ENCODE data around the gene BAIAP2.
"Not testable (repeated sequence)": the region's sequence is repeated elsewhere in the genome, so short reads cannot be mapped to it uniquely, and the experiment has no call there.

BAIAP2 gene

GRCh38 chr17:81129711-81130367 lies 94.9 kb downstream of the BAIAP2 start:
- no peak for DNase-seq

DNA sequence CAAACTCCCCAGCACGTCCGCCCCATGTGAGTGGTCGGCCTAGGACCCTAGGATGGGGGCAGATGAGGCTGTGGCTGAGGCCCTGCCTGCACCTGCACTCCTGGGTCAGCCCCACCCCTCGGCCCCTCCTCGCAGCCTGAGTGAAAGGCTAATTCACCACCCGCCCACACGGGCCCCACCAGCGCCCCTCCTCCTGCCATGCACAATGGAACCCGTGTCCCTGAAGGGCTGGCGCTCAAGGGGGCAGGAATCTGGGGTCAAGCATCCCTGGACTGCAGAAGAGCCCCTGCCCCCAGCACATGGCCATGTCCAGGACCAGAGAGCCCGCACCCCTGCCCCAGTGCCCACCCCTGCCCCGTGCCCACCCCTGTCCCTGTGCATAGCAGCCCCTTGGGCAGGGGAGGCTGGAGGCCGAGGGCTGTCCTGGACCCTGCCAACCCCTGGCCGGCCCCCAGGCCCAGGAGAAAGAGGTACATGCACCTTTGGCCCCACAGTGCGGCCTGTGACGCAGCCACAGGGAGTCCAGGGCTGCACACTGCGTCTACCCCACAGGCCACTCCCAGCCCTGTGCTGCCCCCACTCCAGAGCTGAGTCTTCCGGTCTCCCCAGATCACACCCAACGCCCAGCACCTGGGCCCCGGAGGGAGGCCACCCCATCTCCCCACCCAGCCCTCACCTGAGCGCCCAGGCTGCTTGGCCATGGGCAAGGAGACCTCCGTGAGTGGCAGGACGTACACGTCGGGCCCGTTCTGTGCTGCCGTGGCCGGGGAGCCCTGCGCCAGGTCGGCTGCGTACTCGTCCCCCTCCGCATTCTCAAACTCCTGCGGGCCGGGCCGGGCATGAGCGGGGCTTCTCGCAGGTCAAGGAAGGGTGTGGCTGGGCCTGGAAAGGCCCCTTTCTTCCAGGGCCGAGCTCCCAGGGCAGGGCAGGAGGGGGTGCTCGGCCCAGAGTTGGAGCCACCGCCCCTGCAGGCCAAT lies 95.7 kb downstream of the BAIAP2 start:
- DNase-seq, result no peak

DNA sequence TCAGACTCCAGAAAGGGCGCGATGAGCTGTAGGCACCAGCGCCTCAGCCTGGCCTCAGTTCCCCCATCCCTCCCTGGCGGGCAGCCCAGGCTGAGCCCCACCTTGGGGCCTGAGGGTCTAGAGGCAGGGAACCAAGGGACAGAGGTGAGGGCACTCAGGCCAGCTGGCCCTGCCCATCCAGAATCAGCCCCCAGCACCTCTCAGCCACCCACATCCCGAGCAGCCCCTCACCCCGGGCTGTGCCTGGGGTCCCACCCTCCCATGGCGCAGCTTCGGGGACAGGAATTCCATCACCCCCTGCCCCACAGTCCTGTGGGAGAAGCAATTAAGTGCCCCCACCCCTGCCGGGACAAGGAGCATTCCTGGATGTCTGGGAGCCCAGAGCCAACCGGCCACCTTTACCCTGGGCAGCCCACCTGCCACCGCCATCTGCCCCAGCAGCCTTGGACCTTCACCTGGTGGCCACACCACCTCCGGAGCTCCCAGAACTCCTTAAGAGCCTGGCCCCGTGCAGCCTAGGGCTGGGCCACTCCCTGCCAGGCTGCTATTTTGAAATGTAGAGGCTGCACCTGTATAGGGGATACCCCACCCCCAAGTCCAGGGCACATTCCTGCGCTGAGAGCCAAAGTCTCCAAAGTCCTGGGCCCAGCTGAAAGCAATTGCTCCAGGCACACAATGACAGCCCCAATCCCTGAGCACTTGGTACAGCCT lies 96.7 kb downstream of the BAIAP2 start:
- DNase-seq, result no peak

GRCh38 chr17:81132197-81132540 lies 97.2 kb downstream of the BAIAP2 start:
- DNase-seq, result no peak

GRCh38 chr17:81132770-81133723 lies 98.1 kb downstream of the BAIAP2 start:
- no peak for DNase-seq

DNA sequence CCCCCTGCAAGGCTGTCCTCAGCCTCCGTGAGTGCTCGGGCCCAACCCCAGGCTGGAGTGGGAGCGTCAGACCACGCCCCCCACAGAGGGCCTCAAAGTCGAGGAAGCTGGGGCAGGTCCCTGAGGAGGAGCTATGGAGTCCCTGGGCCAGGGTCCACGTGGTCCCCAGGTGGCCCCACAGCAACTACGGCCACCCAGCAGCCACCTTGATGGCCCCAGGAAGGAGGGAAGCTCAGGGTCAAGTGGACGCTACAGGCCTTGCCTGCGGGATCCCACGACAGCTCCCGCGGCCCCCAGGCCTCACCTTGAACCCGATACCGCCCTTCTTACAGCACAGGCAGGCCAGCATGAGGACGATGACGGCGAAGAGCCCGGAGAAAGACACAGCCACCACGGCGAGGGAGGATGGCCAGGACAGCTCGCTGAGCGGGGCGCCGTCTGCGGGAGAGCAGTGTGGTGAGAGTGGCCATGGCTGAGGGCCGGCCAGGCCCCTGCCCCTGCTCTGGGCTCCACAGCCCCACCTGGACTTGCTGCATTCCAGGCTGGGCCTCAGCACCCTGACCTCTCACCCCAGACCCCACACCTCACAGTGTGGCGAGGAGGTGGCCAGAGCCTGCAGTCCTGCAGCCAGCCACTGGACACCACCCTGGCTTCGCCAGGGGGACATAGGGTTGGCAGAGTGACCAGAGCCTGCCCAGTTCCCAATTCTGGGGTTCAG lies 99.3 kb downstream of the BAIAP2 start:
- no peak for DNase-seq

GRCh38 chr17:81135505-81136278 lies 100.7 kb downstream of the BAIAP2 start:
- DNase-seq, result no peak

GRCh38 chr17:81136366-81136765 lies 101.4 kb downstream of the BAIAP2 start:
- DNase-seq, result no peak

DNA sequence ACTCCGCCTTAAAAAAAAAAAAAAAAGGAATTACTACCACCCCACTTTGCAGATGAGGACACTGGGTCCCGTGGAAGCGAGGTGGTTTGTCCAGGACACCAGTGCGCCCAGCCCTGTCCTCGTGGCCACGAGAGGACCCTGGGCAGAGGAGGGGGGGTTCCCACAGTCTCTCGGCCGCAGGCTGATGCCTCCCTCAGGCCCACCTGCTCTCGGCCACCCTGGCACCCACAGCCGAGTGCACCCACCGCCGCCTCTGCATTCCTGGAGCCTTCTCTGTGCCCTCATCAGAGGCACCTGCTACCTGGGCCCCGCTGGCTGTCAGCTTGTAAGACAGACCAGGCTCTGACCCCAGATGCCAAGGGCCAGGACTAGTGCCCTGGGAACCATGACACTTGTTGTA lies 102.3 kb downstream of the BAIAP2 start:
- no peak for DNase-seq

DNA sequence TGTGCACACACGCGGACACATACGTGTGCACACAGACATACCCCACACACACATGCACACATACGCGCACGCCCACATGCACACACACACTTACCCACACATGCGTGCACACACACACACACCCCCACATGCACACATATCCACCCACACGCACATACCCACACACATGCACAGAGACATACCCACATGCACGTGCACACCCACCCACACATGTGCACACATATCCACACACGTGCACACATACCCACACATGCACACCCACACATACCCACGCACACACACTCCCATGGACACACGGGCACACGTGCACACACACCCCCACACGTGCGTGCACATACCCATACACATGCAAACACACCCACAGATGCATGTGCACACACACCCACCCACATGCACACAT lies 103.1 kb downstream of the BAIAP2 start:
- no peak for DNase-seq

DNA sequence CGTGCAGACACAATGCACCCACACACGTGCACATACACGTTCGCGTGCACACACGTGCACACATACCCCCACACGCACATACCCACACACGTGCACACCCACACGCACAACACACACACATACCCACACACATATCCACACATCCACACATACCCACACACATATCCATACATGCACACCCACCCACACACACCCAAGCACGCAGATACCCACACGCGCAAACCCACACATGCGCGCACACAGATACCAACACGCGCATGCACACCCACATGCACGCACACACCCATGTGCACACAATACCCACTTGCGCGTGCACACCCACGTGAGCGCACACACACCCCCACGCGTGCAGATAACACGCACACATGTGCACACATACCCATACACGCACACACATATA lies 103.5 kb downstream of the BAIAP2 start:
- no peak for DNase-seq

- DNase-seq, result no peak
These were observed 104.5 kb downstream of the BAIAP2 start for GRCh38 chr17:81139428-81139827.

GRCh38 chr17:81140018-81140417 lies 105.1 kb downstream of the BAIAP2 start:
- DNase-seq, result no peak

- no peak for DNase-seq
These were observed 105.7 kb downstream of the BAIAP2 start for GRCh38 chr17:81140695-81141094.

DNA sequence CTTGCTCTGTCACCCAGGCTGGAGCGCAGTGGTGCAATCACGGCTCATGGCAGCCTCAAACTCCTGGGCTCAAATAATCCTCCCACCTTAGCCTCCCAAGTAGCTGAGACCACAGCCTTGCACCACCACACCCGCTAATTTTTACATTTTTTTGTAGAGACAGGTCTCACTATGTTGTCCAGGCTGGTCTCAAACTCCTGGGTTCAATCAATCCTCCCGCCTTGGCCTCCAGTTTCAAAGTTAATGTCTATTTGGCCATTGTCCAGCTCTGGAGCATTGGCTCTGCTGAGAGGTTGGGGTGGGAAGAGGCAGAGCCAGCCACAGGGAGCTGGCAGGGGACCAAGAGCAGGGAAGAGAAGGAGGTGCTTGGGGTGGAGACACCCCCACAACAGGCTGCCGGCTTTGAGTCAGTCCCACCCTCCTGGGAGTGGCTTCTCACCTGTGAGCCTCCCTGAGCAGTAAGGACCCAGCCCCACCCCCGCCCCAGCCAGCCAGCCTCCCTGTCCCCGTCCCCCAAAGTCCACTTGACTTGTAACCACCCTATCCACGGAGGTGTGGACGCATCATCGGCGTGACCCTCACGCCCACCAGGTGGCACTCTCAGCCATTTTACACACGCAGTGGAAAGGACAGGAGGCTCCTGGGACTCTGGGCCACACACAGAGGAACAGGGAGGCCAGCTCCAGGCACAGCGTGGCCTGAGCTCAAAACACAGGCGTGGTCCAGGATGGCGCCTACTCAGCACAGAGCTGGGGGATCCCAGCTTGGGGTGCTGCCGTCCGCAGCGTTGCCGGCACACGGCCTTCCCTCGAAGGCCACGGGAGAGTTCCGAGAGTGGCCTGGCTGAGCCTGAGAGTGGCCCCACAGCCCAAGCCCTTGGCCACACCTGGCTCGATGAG lies 107.6 kb downstream of the BAIAP2 start:
- DNase-seq, result peak; percentile 76

DNA sequence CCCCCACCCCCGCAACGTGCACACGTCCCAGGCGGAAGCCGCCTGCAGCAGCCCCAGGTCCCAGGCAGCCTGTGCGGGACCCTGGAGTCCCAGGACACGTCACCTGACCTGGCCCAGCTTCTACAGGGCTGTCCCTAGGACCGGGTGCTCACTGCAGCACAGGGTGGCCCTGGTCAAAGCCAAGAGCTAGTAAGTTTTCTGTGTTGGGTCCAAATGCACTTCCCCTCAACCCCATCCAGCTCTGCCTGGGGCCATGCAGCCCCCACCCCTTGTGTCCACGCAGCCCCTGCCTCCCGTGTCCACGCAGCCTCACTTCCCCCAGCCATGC lies 108.2 kb downstream of the BAIAP2 start:
- no peak for DNase-seq

GRCh38 chr17:81143717-81144422 lies 108.9 kb downstream of the BAIAP2 start:
- no peak for DNase-seq

- DNase-seq, result no peak
These were observed 109.5 kb downstream of the BAIAP2 start for GRCh38 chr17:81144423-81144781.

- not testable (repeated sequence) for DNase-seq
These were observed 111.3 kb downstream of the BAIAP2 start for GRCh38 chr17:81146208-81146607.

Data from EL (cell line).